Mesendoderm (in vitro differentiated cells): ENCODE results near the gene CPA3.
A peak's percentile ranks its signal among the peaks of the same experiment; 100 is the strongest.

Source experiments
- DNase-seq: peaks from one replicate; pipeline ENCODE4 v3.0.0; 2013
- H2AK5ac ChIP-seq: 2 replicates; pipeline ENCODE4 v1.6.1; 2013; ENCODE audit warnings: low read length, inconsistent platforms
- H2BK120ac ChIP-seq: 2 replicates; pipeline ENCODE4 v1.6.1; 2013; ENCODE audit warnings: low read depth, mild to moderate bottlenecking, low read length, moderate library complexity, mixed read lengths
- H2BK15ac ChIP-seq: replicated peaks from 2 replicates; pipeline ENCODE4 v1.6.1; 2013; ENCODE audit warnings: low read depth, mild to moderate bottlenecking, moderate library complexity
- H2BK5ac ChIP-seq: 2 replicates; pipeline ENCODE4 v1.6.1; 2013; ENCODE audit warnings: low read length, inconsistent platforms
- H3K18ac ChIP-seq: 2 replicates; pipeline ENCODE4 v1.6.1; 2013; ENCODE audit warnings: mild to moderate bottlenecking, low read length, mixed read lengths
- H3K23ac ChIP-seq: one replicate; pipeline ENCODE4 v1.6.1; 2013; ENCODE audit warnings: low read length
- H3K27ac ChIP-seq: 2 replicates; pipeline ENCODE4 v1.5.1; 2013; ENCODE audit warnings: low read depth, mild to moderate bottlenecking, inconsistent platforms, low read length, moderate library complexity
- H3K27me3 ChIP-seq: 2 replicates; pipeline ENCODE4 v1.6.1; 2013; ENCODE audit warnings: low read length, control low read depth, mild to moderate bottlenecking, inconsistent platforms; ENCODE audit not compliant: insufficient read depth, poor library complexity
- H3K36me3 ChIP-seq: 2 replicates; pipeline ENCODE4 v1.6.1; 2013; ENCODE audit warnings: low read length, inconsistent platforms; ENCODE audit not compliant: control insufficient read depth, insufficient read depth
- H3K4ac ChIP-seq: one replicate; pipeline ENCODE4 v1.6.1; 2013; ENCODE audit warnings: low read depth, mild to moderate bottlenecking, low read length, moderate library complexity
- H3K4me1 ChIP-seq: 2 replicates; pipeline ENCODE4 v1.6.1; 2013; ENCODE audit warnings: low read depth, low read length, inconsistent platforms; ENCODE audit not compliant: control insufficient read depth
- H3K4me2 ChIP-seq: 2 replicates; pipeline ENCODE4 v1.6.1; 2013; ENCODE audit warnings: low read length
- H3K4me3 ChIP-seq: 2 replicates; pipeline ENCODE4 v1.5.1; 2013; ENCODE audit warnings: mild to moderate bottlenecking, low read length
- H3K56ac ChIP-seq: one replicate; pipeline ENCODE4 v1.6.1; 2013; ENCODE audit warnings: low read length
- H3K79me1 ChIP-seq: 2 replicates; pipeline ENCODE4 v1.6.1; 2013; ENCODE audit warnings: low read length, inconsistent platforms
- H3K79me2 ChIP-seq: 2 replicates; pipeline ENCODE4 v1.6.1; 2013; ENCODE audit warnings: mild to moderate bottlenecking, low read length; ENCODE audit not compliant: control insufficient read depth, insufficient read depth
- H3K9ac ChIP-seq: 2 replicates; pipeline ENCODE4 v1.6.1; 2013; ENCODE audit warnings: low read length, inconsistent platforms
- H4K5ac ChIP-seq: one replicate; pipeline ENCODE4 v1.6.1; 2013; ENCODE audit warnings: low read length
- H4K8ac ChIP-seq: one replicate; pipeline ENCODE4 v1.6.1; 2013; ENCODE audit warnings: low read depth, mild to moderate bottlenecking, control low read depth, low read length, moderate library complexity
- WGBS: extraction: QIAGEN DNeasy Blood & Tissue Kit; methylation state at CpG from one replicate; pipeline ENCODE4 v1.1.7; 2013; ENCODE audit warnings: low lambda C conversion rate, missing lambda C conversion rate; ENCODE audit not compliant: insufficient coverage; ENCODE audit errors: extremely low coverage; 5-methylcytosine and 5-hydroxymethylcytosine counted together

CPA3 gene

DNA sequence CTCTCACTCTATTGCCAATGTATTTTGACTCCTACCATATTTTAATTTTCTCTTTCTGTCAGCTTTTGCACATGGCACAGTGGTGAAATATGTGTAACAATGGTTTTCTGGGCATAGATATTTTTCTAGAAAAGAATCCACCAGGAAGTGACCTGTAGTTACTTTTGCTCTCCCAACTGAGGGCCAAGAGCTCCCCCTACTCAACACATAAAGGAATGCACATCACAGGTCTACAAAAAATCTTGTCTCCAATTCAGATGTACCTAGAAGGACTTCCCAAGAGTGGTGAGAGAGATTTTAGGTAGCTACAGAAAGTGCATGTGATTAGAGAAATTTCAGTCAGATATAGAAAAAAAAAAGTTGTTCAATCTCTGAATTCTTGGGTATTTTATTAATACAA is 15.6 kb downstream of the CPA3 start:
- Histone ChIP-seq H2BK120ac (no peak overlapping the region), H3K23ac (no peak overlapping the region), H3K9ac (no peak overlapping the region), H2BK15ac (no peak overlapping the region), H3K27ac (no peak overlapping the region), H3K27me3 (no peaks in the 10 kb centered on the region), H3K79me2 (no peaks in the 10 kb centered on the region), H3K4me3 (no peak overlapping the region), H2BK5ac (no peak overlapping the region), H4K8ac (no peak overlapping the region), H3K4ac (no peak overlapping the region), H2AK5ac (no peak overlapping the region), H3K4me1 (no peaks in the 10 kb centered on the region), H3K56ac (no peak overlapping the region), H3K4me2 (no peak overlapping the region), H3K18ac (no peak overlapping the region), H3K36me3 (no peaks in the 10 kb centered on the region), H3K79me1 (no peaks in the 10 kb centered on the region), H4K5ac (no peak overlapping the region)
- DNase-seq: peak; percentile 75

DNA sequence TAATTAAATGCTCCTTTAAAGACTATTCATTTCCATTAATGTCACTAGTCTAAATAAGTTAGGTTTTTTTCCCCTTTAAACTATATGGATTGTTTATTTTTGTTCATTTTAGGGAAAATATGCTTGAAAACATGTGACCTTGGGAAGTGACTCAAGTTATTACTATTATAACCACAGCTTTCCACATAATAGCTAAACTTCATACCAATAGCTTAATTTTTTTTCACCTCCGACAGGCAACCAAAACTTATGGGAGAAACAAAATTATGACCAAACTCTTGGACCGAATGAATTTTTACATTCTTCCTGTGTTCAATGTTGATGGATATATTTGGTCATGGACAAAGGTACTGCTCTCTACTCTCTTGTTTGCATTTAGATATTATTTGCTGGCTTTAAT is 16.2 kb downstream of the CPA3 start:
- Histone ChIP-seq H3K18ac (no peak overlapping the region), H2BK15ac (no peak overlapping the region), H3K23ac (no peak overlapping the region), H2AK5ac (no peak overlapping the region), H3K4me2 (no peak overlapping the region), H3K79me1 (no peaks in the 10 kb centered on the region), H3K9ac (no peak overlapping the region), H3K4me3 (no peak overlapping the region), H3K56ac (no peak overlapping the region), H3K27me3 (no peaks in the 10 kb centered on the region), H3K36me3 (no peaks in the 10 kb centered on the region), H2BK120ac (no peak overlapping the region), H3K4ac (no peak overlapping the region), H4K5ac (no peak overlapping the region), H2BK5ac (no peak overlapping the region), H3K4me1 (no peaks in the 10 kb centered on the region), H4K8ac (no peak overlapping the region), H3K79me2 (no peaks in the 10 kb centered on the region), H3K27ac (no peak overlapping the region)
- no peak for DNase-seq
- no CpG with 5 or more reads among the region's 2 CpGs for WGBS

DNA sequence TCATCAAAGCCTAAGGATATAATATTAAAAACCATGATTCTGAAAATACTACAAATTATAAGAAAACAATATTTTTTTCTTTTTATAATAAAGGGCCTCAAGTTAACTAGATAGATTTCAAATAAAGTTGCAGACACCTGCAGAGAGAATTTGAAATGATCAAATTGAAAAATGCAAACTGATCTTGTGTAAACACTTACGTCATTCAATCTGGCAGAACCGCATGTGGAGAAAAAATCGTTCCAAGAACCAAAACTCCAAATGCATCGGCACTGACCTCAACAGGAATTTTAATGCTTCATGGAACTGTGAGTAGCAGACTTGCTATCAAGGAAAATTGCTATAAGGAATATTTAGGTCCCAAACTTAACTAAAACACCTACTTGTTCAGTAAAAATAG is 17.2 kb downstream of the CPA3 start:
- Histone ChIP-seq H2AK5ac (no peak overlapping the region), H3K18ac (no peak overlapping the region), H3K79me1 (no peaks in the 10 kb centered on the region), H3K27ac (no peak overlapping the region), H2BK15ac (no peak overlapping the region), H3K9ac (no peak overlapping the region), H3K4ac (no peak overlapping the region), H3K4me2 (no peak overlapping the region), H4K5ac (no peak overlapping the region), H3K4me3 (no peak overlapping the region), H3K56ac (no peak overlapping the region), H3K4me1 (no peaks in the 10 kb centered on the region), H3K27me3 (no peaks in the 10 kb centered on the region), H2BK120ac (no peak overlapping the region), H3K36me3 (no peaks in the 10 kb centered on the region), H3K79me2 (no peaks in the 10 kb centered on the region), H4K8ac (no peak overlapping the region), H3K23ac (no peak overlapping the region), H2BK5ac (no peak overlapping the region)
- DNase-seq: no peak
- WGBS: no CpG with 5 or more reads among the region's 4 CpGs

DNA sequence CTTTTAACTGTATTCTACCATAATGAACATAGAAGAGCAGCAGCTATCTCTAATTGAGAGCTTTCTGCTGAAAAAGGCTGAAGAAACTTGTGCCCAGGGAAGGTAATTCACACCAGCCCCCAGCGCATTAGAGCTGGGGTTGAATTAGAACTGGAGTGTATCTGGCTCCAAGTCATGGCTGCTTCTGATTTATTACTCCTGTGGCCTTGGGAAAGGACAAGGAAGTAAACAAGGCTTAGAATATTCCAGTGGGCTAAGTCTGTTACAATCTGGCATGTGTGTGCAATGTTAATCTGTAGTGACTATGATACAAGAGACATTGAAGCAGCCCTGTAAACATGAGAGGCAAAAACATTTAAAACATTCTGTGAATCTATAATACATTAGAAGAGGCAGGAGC is 18.1 kb downstream of the CPA3 start:
- no peak overlapping the region for H3K27ac ChIP-seq
- no peak overlapping the region for H3K9ac ChIP-seq
- no peak overlapping the region for H3K4me2 ChIP-seq
- H3K4ac ChIP-seq: no peak overlapping the region
- DNase-seq: no peak
- WGBS: no CpG with 5 or more reads among the region's 1 CpG
- no peak overlapping the region for H3K23ac ChIP-seq
- H2BK15ac ChIP-seq: no peak overlapping the region
- no peak overlapping the region for H4K8ac ChIP-seq
- H3K18ac ChIP-seq: no peak overlapping the region
- H2BK5ac ChIP-seq: no peak overlapping the region
- no peak overlapping the region for H2AK5ac ChIP-seq
- H2BK120ac ChIP-seq: no peak overlapping the region
- H3K36me3 ChIP-seq: no peaks in the 10 kb centered on the region
- no peaks in the 10 kb centered on the region for H3K27me3 ChIP-seq
- H3K79me2 ChIP-seq: no peaks in the 10 kb centered on the region
- H3K79me1 ChIP-seq: no peaks in the 10 kb centered on the region
- no peaks in the 10 kb centered on the region for H3K4me1 ChIP-seq
- H3K56ac ChIP-seq: no peak overlapping the region
- H3K4me3 ChIP-seq: no peak overlapping the region
- H4K5ac ChIP-seq: no peak overlapping the region

DNA sequence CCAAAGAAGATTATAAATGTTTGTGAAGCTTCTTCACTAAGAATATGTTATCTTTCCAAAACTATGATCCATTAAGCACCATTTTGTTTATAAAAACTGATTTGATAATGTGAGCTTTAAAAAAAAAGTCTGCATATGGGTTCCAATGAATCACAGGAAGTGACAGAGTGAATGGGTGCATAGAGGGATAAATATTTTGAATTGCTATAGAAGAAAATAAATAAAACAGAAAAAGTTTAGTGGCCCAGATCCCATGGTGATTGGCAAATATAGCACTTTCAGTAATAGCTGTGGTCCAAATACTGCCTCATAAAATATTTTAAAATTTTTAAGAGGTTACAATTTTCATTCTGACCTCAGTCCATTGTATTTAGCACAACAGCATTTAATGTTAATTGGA is 19.2 kb downstream of the CPA3 start:
- H4K8ac ChIP-seq: no peak overlapping the region
- no peak overlapping the region for H2AK5ac ChIP-seq
- H3K18ac ChIP-seq: no peak overlapping the region
- no peak overlapping the region for H3K4me3 ChIP-seq
- no peak overlapping the region for H3K23ac ChIP-seq
- H3K4me2 ChIP-seq: no peak overlapping the region
- no peak overlapping the region for H2BK15ac ChIP-seq
- no peak overlapping the region for H3K9ac ChIP-seq
- H2BK120ac ChIP-seq: no peak overlapping the region
- H3K4ac ChIP-seq: no peak overlapping the region
- no peak for DNase-seq
- H3K56ac ChIP-seq: no peak overlapping the region
- H3K79me2 ChIP-seq: no peaks in the 10 kb centered on the region
- no peaks in the 10 kb centered on the region for H3K27me3 ChIP-seq
- no peaks in the 10 kb centered on the region for H3K4me1 ChIP-seq
- H4K5ac ChIP-seq: no peak overlapping the region
- no peaks in the 10 kb centered on the region for H3K79me1 ChIP-seq
- H3K36me3 ChIP-seq: no peaks in the 10 kb centered on the region
- H3K27ac ChIP-seq: no peak overlapping the region
- H2BK5ac ChIP-seq: no peak overlapping the region

DNA sequence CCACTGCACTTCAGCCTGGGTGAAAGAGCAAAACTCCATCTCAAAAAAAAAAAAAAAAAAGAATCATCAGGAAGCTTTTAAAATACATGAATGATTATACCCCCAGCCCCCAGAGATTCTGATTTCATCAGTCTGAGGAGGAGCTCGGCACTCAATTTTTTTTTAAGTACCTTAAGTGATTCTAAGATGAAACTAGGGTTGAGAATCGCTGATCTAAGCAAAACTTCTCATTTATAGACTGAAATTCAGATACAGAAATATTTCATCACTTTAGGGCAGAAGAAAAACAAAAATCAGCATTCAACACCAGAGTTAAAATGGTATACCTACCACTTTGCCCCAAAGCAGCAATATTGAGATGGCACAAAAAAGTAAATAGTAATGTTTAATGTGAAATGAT is 24.7 kb downstream of the CPA3 start:
- H2AK5ac ChIP-seq: no peak overlapping the region
- no peak overlapping the region for H4K5ac ChIP-seq
- no peaks in the 10 kb centered on the region for H3K4me1 ChIP-seq
- no peaks in the 10 kb centered on the region for H3K79me1 ChIP-seq
- WGBS: no CpG with 5 or more reads among the region's 2 CpGs
- H3K4me2 ChIP-seq: no peak overlapping the region
- no peaks in the 10 kb centered on the region for H3K36me3 ChIP-seq
- H3K27me3 ChIP-seq: no peaks in the 10 kb centered on the region
- H3K18ac ChIP-seq: no peak overlapping the region
- H4K8ac ChIP-seq: no peak overlapping the region
- H3K23ac ChIP-seq: no peak overlapping the region
- no peak overlapping the region for H2BK15ac ChIP-seq
- no peak overlapping the region for H3K4me3 ChIP-seq
- no peak overlapping the region for H3K9ac ChIP-seq
- H3K79me2 ChIP-seq: no peaks in the 10 kb centered on the region
- H3K56ac ChIP-seq: no peak overlapping the region
- no peak overlapping the region for H2BK120ac ChIP-seq
- H3K27ac ChIP-seq: no peak overlapping the region
- H3K4ac ChIP-seq: no peak overlapping the region
- DNase-seq: no peak
- H2BK5ac ChIP-seq: no peak overlapping the region
